GM12878 (cell line): Measurements from ENCODE around the gene GPN1. TPM values are rescaled to one million over a fixed set of nuclear protein-coding genes. Genes with fewer than 3 reads are reported as not detected.

Source experiments
- BCL11A ChIP-seq: IDR thresholded peaks from 2 replicates; pipeline ENCODE4 v1.6.1; 2011; ENCODE audit warnings: low read depth, low read length
- BRCA1 ChIP-seq: IDR thresholded peaks from 2 replicates; pipeline ENCODE4 v1.6.1; 2011; ENCODE audit warnings: low read depth, low read length, improper control_type of control experiment
- CBX3 ChIP-seq: fragments of 200-600 bp; sonication (generic); IDR thresholded peaks from 2 replicates; pipeline ENCODE4 v1.6.1; 2016; ENCODE audit warnings: low read depth, borderline replicate concordance
- CEBPZ ChIP-seq: fragments of 150-350 bp; IDR thresholded peaks from 2 replicates; pipeline ENCODE4 v1.6.1; 2016; ENCODE audit warnings: low read depth, low read length
- CHD2 ChIP-seq: IDR thresholded peaks from 2 replicates; pipeline ENCODE4 v1.6.1; 2011; ENCODE audit warnings: low read depth, low read length, improper control_type of control experiment, borderline replicate concordance
- IRF3 ChIP-seq: fragments of 450-650 bp; IDR thresholded peaks from 2 replicates; pipeline ENCODE4 v1.6.1; 2014; ENCODE audit warnings: mild to moderate bottlenecking
- IRF4 ChIP-seq: IDR thresholded peaks from 2 replicates; pipeline ENCODE4 v1.6.1; 2011; ENCODE audit warnings: low read depth, low read length
- NBN ChIP-seq: fragments of 450-650 bp; IDR thresholded peaks from 2 replicates; pipeline ENCODE4 v1.6.1; 2016
- NFIC ChIP-seq: IDR thresholded peaks from 2 replicates; pipeline ENCODE4 v1.6.1; 2012; ENCODE audit warnings: low read depth, mild to moderate bottlenecking, inconsistent platforms, low read length, moderate library complexity
- NKRF ChIP-seq: fragments of 450-650 bp; conservative IDR thresholded peaks from 2 replicates; pipeline ENCODE4 v1.6.1; 2017; ENCODE audit warnings: mild to moderate bottlenecking, moderate library complexity
- NRF1 ChIP-seq: conservative IDR thresholded peaks from 2 replicates; pipeline ENCODE4 v1.6.1; 2011; ENCODE audit warnings: mild to moderate bottlenecking, low read depth, low read length, improper control_type of control experiment
- RB1 ChIP-seq: fragments of 450-650 bp; formaldehyde crosslinking; IDR thresholded peaks from 2 replicates; pipeline ENCODE4 v1.6.1; 2017; ENCODE audit warnings: mild to moderate bottlenecking, borderline replicate concordance
- RELB ChIP-seq: fragments of 450-650 bp; IDR thresholded peaks from 2 replicates; pipeline ENCODE4 v1.6.1; 2017; ENCODE audit warnings: low read depth, mild to moderate bottlenecking, moderate library complexity
- RUNX3 ChIP-seq: IDR thresholded peaks from 2 replicates; pipeline ENCODE4 v1.6.1; 2012; ENCODE audit warnings: low read length, inconsistent platforms
- SREBF1 ChIP-seq: IDR thresholded peaks from 2 replicates; pipeline ENCODE4 v1.6.1; 2012; ENCODE audit warnings: mild to moderate bottlenecking, low read length
- SRF ChIP-seq, 2 experiments: IDR thresholded peaks; 2 replicates each; pipeline ENCODE4 v1.6.1; 2011; ENCODE audit warnings: low read depth in 2 of 2, low read length in 2 of 2, mild to moderate bottlenecking in 1 of 2, moderate library complexity in 1 of 2
- ZNF592 ChIP-seq: fragments of 450-650 bp; IDR thresholded peaks from 2 replicates; pipeline ENCODE4 v1.6.1; 2017; ENCODE audit warnings: mild to moderate bottlenecking, moderate library complexity
- polyA plus RNA-seq, 11 experiments: library from polyadenylated mRNA; depleted of rRNA in 4 of 11; unstranded in 6 of 11; stranded (reverse) in 5 of 11; fragments of >200 nt; fragmentation: Nextera tagmentation in 4 of 11; fragmentation: Illumina TruSeq in 1 of 11; extraction: Ambion mirVana in 4 of 11; extraction: Trizol in 1 of 11; gene quantifications; 1 replicate in 1 of 11; 2 replicates in 10 of 11; pipeline versions ENCODE4 v1.2.1 to v1.2.3, GENCODE V29; 2011 to 2016; ENCODE audit warnings: inconsistent platforms in 2 of 11, missing spikeins in 2 of 11, low read depth in 1 of 11
- total RNA-seq, 4 experiments: library from RNA; depleted of rRNA in 3 of 4; stranded (reverse); fragments of >200 nt in 3 of 4; fragmentation: Illumina TruSeq in 1 of 4; extraction: Trizol in 1 of 4; gene quantifications; 2 replicates each; pipeline versions ENCODE4 v1.2.1 to v1.2.3, GENCODE V29; 2013 to 2021

Gene GPN1
- total and polyA plus RNA-seq, 10 of the 15 experiments (the other 5 are each of a cell fraction or from before 2014, with no cell fraction given): 32.1 to 108 (median 60.4) TPM

- TF ChIP-seq ZNF592 (no peak), NKRF (no peak; the same call in none of the 2 replicates), CHD2 (0 out of 2 replicates have a peak, but pooled peaks have one; percentile 47), NBN (peak; percentile 99), BRCA1 (no peak), IRF3 (peak; percentile 49; the same call in 1 of the 2 replicates), BCL11A (peak; percentile 66), RB1 (peak; percentile 99), SRF (IDR thresholded peaks at IDR 0.05; ENCODE audit: low read depth in 2 of 2, low read length in 2 of 2) (peak in 1 of 2 experiments; percentile 82; a peak in 2 of 4 replicates), SREBF1 (peak; percentile 43), CBX3 (no peak), RUNX3 (peak; percentile 82), IRF4 (peak; percentile 89), NFIC (peak; percentile 73; the same call in 1 of the 2 replicates), RELB (peak; percentile 100), NRF1 (0 out of 2 replicates have a peak, but pooled peaks have one; percentile 7), CEBPZ (peak; percentile 54; the same call in 1 of the 2 replicates)
Observed at GRCh38 chr2:27663285-27664153, 34.7 kb downstream of the GPN1 start, which contains the start of the genes SLC4A1AP and SUPT7L (continued).
